HG03354 (cell line): Measurements from ENCODE around the gene CAPN15.

ENCODE experiments used
- ATAC-seq: cut with Tn5 transposase; IDR thresholded peaks from one replicate; pipeline ENCODE4 v1.9.1; 2021; ENCODE audit warnings: mild to moderate bottlenecking; ENCODE audit not compliant: unreplicated experiment, poor library complexity, severe bottlenecking

The CAPN15 gene

GRCh38 chr16:572865-573650 is 45.5 kb downstream of the CAPN15 start:
- ATAC-seq = no peak

GRCh38 chr16:574021-574760 is 46.7 kb downstream of the CAPN15 start:
- no peak for ATAC-seq

GRCh38 chr16:575354-576196 is 48.1 kb downstream of the CAPN15 start:
- no peak for ATAC-seq

GRCh38 chr16:576197-576822 is 48.8 kb downstream of the CAPN15 start:
- no peak for ATAC-seq

- ATAC-seq = no peak
Observed at GRCh38 chr16:576823-577201, 49.3 kb downstream of the CAPN15 start.

- no peak for ATAC-seq
Observed at GRCh38 chr16:577796-578195, 50.3 kb downstream of the CAPN15 start.

- no peak for ATAC-seq
Observed at GRCh38 chr16:578232-578869, 50.8 kb downstream of the CAPN15 start.

GRCh38 chr16:578870-579405 is 51.4 kb downstream of the CAPN15 start:
- no peak for ATAC-seq

- ATAC-seq = no peak
Observed at GRCh38 chr16:580141-580945, 52.8 kb downstream of the CAPN15 start.

- ATAC-seq = no peak
Observed at GRCh38 chr16:580946-581498, 53.5 kb downstream of the CAPN15 start.

GRCh38 chr16:582218-582613 is 54.7 kb downstream of the CAPN15 start:
- no peak for ATAC-seq

- ATAC-seq = no peak
Observed at GRCh38 chr16:582614-583331, 55.3 kb downstream of the CAPN15 start.

- ATAC-seq = no peak
Observed at GRCh38 chr16:583470-583814, 55.9 kb downstream of the CAPN15 start.

GRCh38 chr16:583815-584591 is 56.5 kb downstream of the CAPN15 start:
- ATAC-seq = no peak

GRCh38 chr16:585351-585750 is 57.8 kb downstream of the CAPN15 start:
- no peak for ATAC-seq

- ATAC-seq = no peak
Observed at GRCh38 chr16:586047-586644, 58.6 kb downstream of the CAPN15 start.
